Bone marrow (tissue), 2 donors: Measurements from ENCODE around the gene XK.

Experiments used
- DNase-seq, 2 donors: peaks; one replicate each; lab custom pipeline; 2025; lab: John Stamatoyannopoulos, UW

Gene XK

DNA sequence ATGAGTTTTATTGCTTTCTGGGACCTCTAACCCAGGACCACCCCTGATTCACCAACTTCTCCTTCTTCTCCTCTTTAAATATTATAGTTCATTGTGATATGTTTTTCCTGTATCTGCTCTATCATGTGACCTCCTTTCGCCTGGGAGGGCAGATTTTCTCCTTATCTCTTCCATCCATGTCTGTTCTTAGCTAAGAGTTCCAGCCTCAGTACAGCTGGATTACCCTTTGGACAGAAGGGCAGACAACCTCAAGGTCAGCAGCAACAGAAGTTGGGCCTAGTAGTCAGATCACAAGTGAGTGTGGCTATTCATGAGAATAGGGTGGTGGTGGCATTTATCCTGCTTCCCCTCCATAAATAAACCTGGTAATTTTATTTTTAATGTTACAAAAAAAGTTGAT lies 5.7 kb upstream of the XK start:
- no peak for DNase-seq

DNA sequence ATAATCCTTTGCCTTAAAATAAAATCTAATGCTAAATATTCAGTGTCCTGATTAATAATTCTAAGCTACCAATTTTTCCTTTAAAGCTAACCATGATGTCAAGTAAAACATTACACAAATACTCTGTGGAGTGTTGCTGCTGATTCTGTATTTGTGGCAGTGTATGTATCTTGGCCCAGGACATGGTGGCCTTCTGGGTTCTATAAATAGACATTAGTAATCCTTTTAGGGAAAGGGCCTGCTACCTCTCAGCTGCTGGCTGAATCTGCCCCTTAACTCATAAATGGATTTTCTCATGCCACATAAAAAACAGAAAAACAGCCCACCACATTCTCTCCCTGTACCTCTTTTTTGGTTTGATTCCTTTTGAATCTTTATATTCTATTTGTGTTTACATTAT lies 1.2 kb upstream of the XK start:
- DNase-seq, result no peak

DNA sequence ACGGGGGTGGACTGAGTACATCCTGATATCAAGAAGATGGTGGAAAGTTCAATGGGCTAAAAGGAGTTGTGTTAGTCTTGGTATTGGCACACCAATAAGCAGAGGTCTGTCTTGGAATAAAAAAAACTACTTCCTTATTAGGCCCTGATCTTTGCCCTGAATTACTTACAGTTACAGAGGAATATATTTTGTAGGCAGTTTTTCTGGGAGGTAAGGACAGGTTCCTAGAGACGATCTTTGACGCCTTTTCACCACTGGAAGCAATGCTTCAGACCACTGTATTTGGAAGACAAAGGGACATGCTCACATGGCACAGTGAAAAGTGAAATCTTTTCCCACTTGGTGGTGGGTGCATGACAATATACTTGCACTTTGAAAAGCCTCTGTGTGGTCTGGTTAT lies 618 bp upstream of the XK start:
- DNase-seq, result no peak

DNA sequence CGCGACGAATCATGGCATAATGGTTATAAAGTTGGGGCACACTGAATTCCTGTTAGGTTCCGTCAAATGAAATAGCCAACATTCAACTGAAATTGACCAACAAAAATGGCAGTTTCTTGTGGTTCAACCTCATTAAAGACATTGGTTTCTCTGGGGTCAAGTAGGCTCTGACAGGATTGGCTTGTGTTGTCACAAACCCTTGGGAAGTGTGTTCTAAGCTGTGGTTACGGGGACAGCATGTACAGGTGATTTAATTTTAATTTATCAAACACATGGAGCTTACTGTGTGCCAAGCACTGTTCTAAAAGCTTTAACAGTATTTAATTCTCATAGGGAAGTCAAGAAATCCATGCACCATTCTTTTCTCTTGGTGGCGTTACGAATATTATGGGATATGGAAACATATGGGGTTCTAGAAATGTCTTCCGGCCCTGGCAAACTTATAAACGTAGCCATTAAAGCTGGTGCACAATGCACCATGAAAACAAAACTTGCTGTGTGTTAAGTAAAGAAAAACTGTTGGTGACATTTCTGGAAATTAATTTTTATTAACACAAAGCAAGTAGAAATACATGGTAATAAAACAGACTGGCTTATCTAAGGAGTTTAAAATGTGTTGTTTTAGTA lies 891 bp downstream of the XK start:
- no peak for DNase-seq

DNA sequence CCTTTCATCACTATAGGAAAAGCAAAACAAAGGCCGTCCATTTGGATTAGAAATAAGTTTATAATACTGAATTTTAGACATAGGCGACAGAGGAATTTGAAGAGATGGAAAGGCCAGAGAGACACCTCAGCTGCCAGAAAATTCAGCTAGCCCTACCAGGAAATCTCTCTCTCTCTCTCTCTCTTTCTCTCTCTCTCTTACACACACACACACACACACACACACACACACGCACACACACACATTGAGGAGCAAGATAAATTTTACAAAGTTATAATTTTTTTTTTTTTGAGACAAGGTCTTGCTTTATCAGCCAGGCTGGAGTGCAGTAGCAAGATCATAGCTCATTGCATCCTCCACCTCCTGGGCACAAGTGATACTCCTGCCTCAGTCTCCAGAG lies 1.4 kb downstream of the XK start:
- no peak for DNase-seq

DNA sequence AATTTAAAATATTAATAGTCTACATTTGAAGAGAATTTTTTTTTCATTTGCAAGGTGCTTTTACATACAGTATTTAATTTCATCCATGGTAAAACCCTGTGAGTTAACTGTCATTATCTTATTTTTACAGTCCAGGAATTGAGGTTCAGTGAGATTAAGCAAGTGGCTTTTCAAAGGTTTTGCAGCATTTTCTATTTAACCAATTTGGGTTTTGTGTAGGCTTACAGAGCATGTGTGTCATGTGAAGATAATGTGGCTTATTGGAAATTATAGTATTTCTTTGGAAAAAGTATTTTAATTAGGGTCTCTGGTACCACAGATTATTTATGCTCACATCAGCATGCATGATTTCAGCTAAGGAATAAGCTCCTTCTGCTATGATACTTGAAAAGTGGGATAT lies 4.5 kb downstream of the XK start:
- no peak for DNase-seq

DNA sequence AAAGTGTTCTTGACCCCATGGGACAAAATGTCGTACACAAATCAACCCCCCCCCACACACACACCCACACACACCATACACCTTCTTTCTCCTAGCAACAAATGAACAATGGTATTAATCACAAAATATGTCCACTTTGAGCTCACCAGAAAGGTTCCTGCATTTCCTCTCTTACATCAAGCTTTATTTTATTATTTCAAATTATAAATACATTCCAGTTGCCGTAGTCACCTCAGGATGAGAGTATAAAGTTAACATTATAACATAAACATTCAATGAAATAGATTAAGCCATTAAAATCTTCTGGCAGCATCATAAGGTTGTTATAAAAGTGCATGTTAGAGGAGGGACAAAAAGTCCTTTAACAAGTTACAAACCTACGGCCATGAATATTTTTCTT lies 7.3 kb downstream of the XK start:
- DNase-seq, result no peak

DNA sequence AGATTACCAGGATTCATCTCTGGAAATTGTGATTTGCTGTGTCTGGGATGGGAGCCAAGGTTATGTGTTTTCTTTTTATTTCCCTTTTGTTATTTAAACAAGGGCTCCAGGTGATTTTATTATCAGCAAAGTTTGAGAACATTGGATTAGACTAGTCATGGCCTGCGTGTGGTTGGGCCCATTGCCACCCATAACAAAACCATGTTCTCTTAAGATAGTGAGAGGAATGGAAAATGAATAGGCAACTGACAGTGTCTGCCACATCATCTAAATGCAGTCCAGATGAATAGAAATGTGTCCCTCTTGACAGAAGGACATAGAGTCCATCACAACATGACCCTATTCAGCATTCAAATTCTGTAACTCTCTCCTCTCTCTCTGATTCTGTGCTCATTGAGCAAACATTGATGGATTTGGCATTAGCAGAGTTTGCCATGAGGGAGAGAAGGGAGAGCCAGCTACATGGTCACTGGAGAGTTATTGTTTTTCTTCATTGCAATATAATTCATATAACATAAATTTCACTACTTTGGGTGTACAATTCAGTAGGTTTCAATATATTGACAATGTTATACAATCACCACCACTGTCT lies 11.7 kb downstream of the XK start:
- no peak for DNase-seq

DNA sequence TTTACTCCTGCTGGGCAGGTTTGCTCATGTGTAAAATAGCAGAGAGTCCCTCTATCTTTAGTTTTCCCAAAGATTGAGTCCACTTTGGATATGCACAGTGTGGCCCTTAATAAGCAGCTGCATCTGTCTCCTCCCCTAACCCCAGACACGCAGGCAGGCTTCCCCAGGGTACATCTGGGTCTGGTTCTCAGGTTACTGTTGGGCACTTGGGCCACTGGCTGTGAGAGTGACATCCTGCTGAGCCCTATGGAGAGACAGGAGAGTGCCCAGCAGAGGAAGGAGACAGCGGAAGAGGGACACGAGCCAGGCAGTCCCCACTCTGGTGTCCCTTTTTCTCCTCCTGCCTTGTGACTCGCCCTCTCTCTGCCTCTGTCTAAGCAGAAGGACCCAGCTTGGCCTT lies 16.0 kb downstream of the XK start:
- DNase-seq, result no peak

DNA sequence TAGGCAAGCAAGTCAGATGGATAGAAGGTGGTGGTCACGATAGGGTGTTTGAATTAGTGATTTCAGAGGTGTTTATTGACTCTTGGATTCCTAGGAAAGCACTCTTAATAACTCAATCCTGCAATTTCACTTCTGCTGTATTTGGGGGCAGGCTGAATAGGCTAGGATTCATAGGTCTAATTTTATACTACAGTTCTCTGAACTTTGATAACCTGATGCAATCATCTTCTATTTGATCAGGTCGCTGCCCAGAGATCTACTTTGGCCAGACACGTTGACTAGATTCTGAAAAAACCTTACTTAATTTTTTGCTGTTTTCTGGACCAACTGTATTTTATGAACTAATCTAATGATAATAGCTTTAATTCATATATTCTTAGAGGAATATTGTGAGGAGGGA lies 26.4 kb downstream of the XK start:
- DNase-seq, result no peak

DNA sequence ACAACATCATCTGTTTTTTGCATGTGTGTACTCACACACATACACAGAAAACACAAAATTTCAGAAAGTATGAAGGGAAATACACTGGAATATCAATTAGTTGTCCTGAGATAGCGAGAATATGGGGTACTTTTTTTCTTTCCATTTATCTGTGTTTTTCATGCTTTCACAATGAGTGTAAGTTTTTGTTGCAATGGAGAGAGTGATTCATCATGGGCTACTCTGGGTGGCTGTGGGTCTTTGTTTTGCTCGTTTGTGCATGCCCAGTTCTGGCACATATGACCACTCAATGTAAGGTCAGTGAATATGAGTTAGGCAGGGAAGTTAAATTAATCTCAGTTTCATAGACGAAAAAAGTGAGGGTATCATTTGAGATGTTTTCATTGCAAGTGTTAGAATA lies 26.9 kb downstream of the XK start:
- DNase-seq, result no peak

DNA sequence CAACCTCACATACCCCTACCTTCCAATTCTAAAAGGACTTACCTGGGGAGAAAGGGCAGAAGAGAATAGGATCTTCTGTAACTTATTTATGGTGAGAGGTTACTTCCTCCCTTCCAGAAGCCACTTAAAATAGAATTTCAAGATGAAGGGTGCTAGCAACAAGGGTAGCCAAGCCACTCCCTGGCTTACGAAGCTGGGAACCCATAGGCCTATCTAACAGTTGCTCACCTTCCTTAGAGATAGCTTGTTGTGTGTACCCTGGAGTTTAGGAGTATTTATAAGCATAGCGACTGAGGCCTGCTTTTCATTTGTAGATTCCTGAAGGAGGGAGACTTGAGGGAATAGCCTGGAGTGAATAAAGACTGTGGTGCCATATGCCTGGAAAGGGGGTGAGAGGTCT lies 28.9 kb downstream of the XK start:
- no peak for DNase-seq

DNA sequence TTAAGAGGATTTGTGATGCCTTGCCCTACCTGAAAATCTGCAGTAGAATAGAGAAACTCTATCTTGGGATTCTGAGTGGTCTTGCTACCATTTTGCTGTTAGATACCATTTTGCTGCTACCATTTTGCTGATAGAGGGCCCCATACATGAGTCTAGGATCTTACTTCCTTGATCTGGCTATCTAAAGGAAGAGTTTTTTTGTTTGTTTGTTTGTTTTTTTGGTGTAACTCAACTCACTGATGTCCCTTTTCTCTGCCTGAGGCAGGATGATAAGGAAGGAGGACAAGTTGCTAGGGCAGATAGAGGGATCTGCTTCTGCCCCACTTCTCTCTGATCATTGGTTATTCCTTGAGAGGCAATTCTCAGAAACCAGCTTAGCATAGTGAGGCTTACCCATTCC lies 31.0 kb downstream of the XK start:
- DNase-seq, result no peak

DNA sequence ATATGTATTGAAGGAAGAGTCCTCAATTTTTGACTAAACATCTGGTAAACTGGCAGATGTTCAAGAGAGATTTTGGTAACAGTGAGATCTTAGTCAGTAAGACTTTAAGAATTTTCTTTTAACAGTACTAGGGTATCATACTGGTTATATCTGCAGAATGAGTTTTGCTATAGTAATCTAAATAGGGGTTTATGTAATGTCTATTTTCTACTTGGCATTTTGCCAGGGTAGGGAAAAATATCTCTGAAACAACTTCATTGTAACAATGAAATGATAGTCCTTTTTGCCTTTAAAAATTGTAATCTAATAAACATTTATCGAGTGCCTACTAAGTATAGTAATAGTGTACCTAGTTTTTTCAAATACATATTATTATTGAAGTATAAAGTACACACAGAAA lies 32.1 kb downstream of the XK start:
- no peak for DNase-seq

DNA sequence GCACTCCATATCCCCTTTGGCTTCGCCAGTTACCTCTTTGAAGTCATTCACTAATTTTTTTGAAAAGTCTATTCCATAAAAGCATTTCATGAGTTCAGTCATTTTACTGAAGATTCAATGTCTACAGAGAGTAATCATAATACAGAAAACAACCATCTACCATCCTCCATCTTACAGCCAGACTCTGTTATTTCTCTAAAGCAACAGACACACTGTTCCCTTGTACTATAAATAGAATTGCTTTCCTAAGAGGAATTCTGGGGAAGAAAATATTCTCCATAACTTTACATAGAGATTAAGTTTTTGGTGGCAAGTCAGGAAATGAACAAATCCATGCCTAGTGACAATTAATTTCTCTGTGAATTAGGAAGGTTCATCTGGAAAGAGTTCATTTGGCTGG lies 37.0 kb downstream of the XK start:
- DNase-seq, result no peak

DNA sequence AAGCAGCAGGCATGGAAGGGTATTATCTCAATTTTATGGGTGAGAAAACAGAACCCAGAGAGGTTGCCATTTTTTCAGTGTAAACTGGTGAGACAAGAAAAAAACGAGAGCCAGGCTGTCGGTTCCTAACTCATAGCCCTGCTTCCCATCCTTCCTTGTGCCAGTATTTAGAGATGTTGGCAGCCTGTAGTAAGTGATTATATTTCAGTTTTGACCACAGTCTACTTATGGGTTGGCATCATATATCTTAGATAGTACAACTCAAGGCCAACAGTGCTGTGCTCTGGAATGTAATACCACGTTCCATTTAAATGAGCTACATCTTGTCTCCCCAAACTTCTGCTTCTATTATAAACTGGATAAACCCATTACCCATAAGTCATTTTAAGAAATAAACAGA lies 40.8 kb downstream of the XK start:
- DNase-seq, result no peak

DNA sequence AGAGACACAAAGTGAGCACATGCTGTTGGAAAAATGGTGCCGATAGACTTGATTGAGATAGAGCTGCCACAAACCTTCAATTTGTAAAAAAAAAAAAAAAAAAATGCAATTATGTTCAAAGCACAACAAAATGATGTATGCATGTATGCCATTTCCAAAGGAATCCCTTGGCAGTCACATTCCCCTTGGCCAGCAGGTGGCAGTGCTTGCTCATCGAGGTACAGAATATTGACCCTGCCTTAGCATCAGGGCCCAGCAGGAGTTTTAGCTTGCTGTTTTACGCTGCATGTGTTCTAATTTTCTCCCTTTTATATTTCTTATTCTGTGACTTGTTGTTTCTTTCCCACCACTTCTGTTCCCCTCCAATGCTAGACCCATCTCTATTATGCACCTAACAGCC lies 59.8 kb downstream of the XK start:
- DNase-seq, result peak; percentile 4 to 42

DNA sequence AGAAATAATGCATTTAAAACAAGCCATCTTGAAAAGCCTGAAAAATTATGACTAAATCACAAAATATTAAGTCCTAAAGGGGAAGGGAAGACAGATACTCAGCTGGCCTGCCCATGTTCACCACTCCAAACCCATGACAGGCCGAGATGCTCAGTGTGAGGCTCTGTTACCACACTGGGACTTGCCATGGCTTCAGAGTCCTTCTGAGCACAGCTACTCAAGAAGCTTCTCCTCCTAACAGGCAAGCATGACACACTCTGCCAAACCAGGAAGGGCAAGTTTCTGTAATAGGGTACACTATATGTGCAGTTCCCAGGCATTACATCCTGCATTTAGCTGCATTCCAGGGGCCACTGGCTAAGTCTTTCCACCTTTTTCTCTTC lies 60.2 kb downstream of the XK start:
- no peak for DNase-seq

DNA sequence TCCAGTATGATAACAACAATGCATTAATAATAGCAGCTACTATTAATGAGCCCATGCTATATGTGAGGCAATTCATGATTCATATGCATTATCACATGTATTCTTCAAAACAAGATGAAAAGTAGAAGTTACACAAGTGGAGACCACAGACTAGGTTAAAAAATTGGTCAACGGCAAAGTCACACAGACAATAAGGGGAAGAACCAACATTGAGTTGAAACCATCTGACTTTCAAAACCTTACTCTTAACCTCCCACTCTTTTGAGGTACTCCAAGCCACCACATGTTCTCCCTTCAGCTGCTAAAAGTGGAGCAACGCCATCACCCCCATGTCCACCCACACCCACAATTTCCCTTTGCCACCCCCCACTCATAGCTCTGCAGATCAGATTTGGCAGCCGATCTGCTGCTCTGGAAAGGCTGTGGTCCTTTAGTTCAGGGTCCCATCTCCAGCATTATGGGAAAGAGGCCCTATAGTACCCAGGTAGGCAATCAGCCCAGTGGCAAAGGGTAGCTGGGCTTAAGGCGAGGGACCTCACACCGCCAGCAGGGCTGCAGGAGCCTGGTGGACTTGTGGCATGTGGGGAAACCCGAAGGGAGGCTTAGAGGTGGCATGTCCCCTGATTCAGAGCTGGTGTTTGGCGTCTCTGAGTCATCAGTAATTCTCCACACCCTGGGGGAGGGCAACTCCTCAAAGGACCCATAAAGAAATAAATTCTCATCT lies 60.8 kb downstream of the XK start:
- DNase-seq, result peak; percentile 5 to 62

DNA sequence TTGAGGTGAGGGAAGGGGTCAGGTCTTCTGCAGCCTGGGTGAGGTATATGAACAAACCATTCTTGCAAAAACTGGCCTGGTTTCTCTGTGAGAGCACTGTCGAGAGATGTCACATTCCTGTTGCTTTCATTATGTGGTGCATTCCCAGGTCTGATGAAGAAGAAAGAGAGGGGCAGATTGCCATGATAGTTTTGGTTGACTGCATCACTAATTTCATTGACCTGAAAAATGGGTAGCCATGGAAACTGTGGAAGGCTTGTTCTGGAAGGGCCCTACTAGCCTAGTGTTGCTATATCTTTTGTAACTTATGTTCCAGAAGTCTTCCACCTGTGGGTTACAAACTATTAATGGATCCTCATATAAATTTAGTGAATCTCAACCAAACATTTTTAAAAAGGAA lies 61.4 kb downstream of the XK start:
- DNase-seq, result no peak

DNA sequence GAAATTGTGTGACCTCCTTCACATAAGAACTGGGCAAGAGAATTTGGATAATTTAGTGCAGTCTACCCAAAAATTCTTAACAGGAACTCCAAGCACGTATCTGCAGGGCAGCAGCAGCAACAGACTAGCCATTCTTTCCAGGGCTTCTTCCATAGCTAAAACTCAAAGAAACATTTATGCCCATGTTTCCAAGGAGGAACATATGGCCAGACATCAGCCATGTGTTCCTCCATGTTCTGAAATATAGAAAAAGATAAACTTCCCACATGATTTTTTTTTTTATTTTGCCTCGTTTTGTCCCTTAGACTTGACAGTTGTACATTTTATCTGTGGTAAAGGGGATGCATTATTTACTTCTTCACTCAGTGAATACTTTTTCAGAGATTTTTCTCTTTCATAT lies 66.7 kb downstream of the XK start:
- no peak for DNase-seq

DNA sequence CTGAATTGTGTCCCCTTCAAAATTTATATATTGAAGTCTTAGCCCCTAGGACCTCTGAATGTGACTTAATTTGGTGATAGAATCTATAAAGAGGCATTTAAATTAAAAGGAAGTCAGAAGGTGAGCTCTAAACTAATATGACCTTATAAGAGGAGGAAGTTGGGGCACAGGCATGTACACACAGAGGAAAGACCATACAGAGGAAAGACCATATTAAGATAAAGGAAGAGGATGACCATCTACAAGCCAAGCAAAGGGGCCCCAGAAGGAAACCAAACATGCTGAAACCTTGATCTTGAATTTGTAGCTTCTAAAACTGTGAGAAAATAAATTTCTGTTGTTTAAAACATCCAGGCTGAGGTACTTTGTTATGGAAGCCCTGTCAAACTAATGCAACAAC lies 67.3 kb downstream of the XK start:
- no peak for DNase-seq

DNA sequence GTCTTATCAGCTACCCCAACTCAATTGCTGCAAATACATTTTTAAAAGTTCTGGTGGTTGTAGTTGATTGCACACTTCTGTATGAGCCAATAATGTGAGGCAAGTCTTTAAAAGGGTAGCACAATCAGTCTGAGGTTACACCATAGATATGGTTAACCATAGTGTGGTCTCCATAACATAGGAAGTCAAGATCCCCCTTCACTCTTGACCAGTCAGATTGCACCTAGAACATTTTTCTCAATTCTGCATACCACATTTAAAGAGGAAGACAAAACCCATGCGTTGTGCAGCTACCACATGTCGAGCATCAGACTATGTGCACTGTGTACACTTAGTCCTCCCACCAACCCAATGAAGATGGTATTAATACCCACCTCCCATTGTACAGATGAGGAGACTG lies 67.8 kb downstream of the XK start:
- DNase-seq, result no peak

DNA sequence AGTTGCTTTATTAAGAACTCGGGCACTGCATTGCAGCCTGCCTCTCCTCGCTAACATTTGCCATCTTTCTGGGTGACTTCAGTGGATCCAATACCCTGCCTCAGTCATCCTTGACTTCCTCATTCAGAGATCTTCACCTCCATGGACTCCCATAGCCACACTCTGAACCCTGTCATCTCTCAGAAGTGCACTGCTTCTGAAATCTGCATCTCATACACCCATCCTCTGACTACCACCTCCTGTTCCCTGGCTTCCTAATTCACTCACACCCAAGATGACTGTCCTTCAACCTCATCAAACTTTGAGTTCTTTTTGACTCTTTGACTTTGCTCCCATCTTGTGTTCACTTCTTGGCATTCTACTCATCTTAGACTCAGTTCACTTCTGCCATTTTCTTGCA lies 68.9 kb downstream of the XK start:
- no peak for DNase-seq
